Activated naive CD4-positive, alpha-beta T cell treated with anti-CD3 and anti-CD28 coated beads, Interleukin-2, amount 10 ng/mL, durations not matched to agents 7 days and 5 days (primary cell): ENCODE results near the gene CIRBP.

Experiments used
- CTCF ChIA-PET: fragments of 350-600 bp; sonication (Branson Sonifier 250); formaldehyde crosslinking; loops from one replicate; lab custom pipeline; 2021; ENCODE audit warnings: antibody characterized with exemption; lab: Charles Lee
- DNase-seq: peaks from one replicate; pipeline ENCODE4 v3.0.0-alpha.2; 2020
- H3K27ac Mint-ChIP-seq: one replicate; pipeline ENCODE4 v1.8.0; 2021; ENCODE audit warnings: mild to moderate bottlenecking, moderate library complexity, mixed read lengths
- H3K27me3 Mint-ChIP-seq: one replicate; pipeline ENCODE4 v1.8.0; 2021; ENCODE audit warnings: mild to moderate bottlenecking, mixed read lengths
- H3K36me3 Mint-ChIP-seq: one replicate; pipeline ENCODE4 v1.8.0; 2021; ENCODE audit warnings: mixed read lengths
- H3K4me1 Mint-ChIP-seq: one replicate; pipeline ENCODE4 v1.8.0; 2021; ENCODE audit warnings: mixed read lengths
- H3K4me3 Mint-ChIP-seq: one replicate; pipeline ENCODE4 v1.8.0; 2021; ENCODE audit warnings: mild to moderate bottlenecking, moderate library complexity, mixed read lengths
- H3K9me3 Mint-ChIP-seq: one replicate; pipeline ENCODE4 v1.8.0; 2021; ENCODE audit warnings: mixed read lengths

The CIRBP gene

GRCh38 chr19:1252221-1252820 lies 16.8 kb upstream of the CIRBP start:
- peaks cover 17% of the 10 kb centered on the region for H3K4me1 Mint-ChIP-seq
- peaks cover 29% of the 10 kb centered on the region for H3K36me3 Mint-ChIP-seq
- H3K27ac Mint-ChIP-seq: peak overlapping the region; percentile 90
- no peaks in the 10 kb centered on the region for H3K9me3 Mint-ChIP-seq
- H3K4me3 Mint-ChIP-seq: peak overlapping the region; percentile 95
- H3K27me3 Mint-ChIP-seq: no peaks in the 10 kb centered on the region
- CTCF ChIA-PET: interaction anchor here (1.5 kb wide), 2 partner anchors 9 to 14 kb away, joined by 18 to 19 read pairs; no protein-coding TSS in a partner anchor
- DNase-seq: peak; percentile 83

DNA sequence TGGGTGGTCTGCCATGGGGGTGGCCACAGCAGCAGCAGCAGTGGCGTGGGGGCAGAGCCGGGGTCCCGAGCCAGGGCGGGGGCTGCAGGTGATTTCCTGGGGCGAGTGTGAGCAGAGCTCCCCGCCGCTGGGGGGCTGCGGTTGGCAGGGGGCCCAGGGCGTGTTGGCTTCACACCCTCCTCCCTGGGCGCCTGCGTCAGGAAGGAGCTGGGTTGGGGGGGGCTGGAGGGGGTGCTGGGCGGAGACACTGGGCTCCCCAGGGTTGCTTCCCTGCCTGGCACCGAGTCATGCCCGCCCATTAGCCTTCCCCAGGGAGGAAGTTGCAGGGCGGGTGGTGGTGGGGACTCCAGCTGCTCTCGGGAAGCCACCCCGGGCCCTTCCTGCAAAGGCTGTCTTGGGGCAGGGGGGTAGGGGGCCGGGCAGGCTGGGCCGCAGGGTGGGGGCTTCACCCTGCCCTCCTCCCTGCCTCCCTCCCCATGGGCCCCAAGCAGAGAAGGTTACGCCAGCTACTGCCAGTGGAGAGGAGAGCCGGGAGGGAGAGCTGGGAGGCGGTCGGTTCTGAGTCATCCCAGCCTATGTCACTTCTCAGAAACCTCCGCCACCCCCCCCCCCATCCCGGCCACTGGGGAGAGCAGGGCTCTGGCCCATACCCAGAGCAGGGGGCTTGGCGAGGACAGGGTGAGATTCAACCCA lies 16.2 kb upstream of the CIRBP start:
- Mint-ChIP-seq H3K4me1 (peaks cover 23% of the 10 kb centered on the region), H3K9me3 (no peaks in the 10 kb centered on the region), H3K36me3 (peaks cover 36% of the 10 kb centered on the region), H3K4me3 (peak overlapping the region; percentile 95), H3K27ac (peak overlapping the region; percentile 84), H3K27me3 (no peaks in the 10 kb centered on the region)
- peak; percentile 88 for DNase-seq
- CTCF ChIA-PET: interaction anchor here (0.7 to 1.5 kb wide), 3 partner anchors 9 to 158 kb away, joined by 3 to 19 read pairs (median 18); no protein-coding TSS in a partner anchor

- peak overlapping the region; percentile 95 for H3K4me3 Mint-ChIP-seq
- H3K36me3 Mint-ChIP-seq: peaks cover 40% of the 10 kb centered on the region
- peaks cover 29% of the 10 kb centered on the region for H3K4me1 Mint-ChIP-seq
- peak overlapping the region; percentile 84 for H3K27ac Mint-ChIP-seq
- no peak for DNase-seq
- CTCF ChIA-PET: interaction anchor here (0.7 to 1.5 kb wide), 3 partner anchors 10 to 159 kb away, joined by 3 to 19 read pairs (median 18); no protein-coding TSS in a partner anchor
- H3K27me3 Mint-ChIP-seq: no peaks in the 10 kb centered on the region
- no peaks in the 10 kb centered on the region for H3K9me3 Mint-ChIP-seq
Observed at GRCh38 chr19:1253514-1254080, 15.5 kb upstream of the CIRBP start.

GRCh38 chr19:1254081-1254527 lies 15.0 kb upstream of the CIRBP start:
- CTCF ChIA-PET: no interaction called here
- peaks cover 34% of the 10 kb centered on the region for H3K4me1 Mint-ChIP-seq
- no peaks in the 10 kb centered on the region for H3K27me3 Mint-ChIP-seq
- no peak overlapping the region for H3K27ac Mint-ChIP-seq
- no peak overlapping the region for H3K4me3 Mint-ChIP-seq
- no peak for DNase-seq
- H3K36me3 Mint-ChIP-seq: peaks cover 41% of the 10 kb centered on the region
- no peaks in the 10 kb centered on the region for H3K9me3 Mint-ChIP-seq

- DNase-seq: no peak
- no peaks in the 10 kb centered on the region for H3K27me3 Mint-ChIP-seq
- peak overlapping the region; percentile 28 for H3K27ac Mint-ChIP-seq
- peaks cover 40% of the 10 kb centered on the region for H3K4me1 Mint-ChIP-seq
- peak overlapping the region; percentile 23 for H3K4me3 Mint-ChIP-seq
- H3K9me3 Mint-ChIP-seq: no peaks in the 10 kb centered on the region
- CTCF ChIA-PET: interaction anchor here (0.9 to 5.0 kb wide), 2 partner anchors 10 to 12 kb away, joined by 5 to 17 read pairs; no protein-coding TSS in a partner anchor
- peaks cover 43% of the 10 kb centered on the region for H3K36me3 Mint-ChIP-seq
Observed at GRCh38 chr19:1254530-1255185, 14.5 kb upstream of the CIRBP start.

DNA sequence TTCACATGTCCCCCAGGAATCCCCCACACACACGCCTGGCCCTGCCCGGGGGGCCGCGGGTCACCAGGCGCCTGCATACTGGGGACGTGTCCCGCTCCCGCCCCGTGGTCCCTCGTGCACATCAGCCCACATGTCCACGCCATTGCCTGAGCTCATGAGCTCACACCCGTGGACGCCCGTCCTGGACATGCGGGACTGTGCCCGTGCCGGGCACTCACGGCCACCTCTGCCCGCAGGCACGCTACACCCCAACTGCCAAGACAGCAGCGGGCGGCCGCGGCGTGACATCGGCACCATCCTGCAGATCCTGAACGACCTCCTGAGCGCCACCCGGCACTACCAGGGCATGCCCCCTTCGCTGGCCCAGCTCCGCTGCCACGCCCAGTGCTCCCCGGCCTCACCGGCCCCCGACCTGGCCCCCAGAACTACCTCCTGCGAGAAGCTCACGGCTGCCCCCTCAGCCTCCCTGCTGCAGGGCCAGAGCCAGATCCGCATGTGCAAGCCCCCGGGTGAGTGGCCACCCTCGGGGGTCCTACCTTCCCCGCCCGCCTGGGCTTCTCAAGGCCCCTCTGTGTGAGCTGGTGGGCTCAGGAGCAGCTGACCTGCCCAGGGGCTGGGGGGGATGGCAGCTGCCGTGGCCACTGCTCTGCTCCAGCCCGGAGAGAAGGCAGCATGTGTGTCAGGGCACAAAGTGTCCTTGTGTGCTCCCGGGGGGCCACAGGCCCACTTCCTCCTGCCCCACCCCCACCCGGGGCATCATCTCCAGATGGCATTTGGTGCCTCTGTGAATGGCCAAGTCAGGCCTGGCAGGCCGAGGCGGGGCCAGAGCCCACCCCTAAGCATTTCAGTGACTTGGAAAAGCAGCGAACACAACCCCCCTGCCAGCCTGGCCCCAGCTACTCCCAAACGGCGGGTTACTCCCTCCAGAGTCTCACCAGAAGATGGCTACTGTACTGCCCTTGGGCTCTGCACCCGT lies 13.7 kb upstream of the CIRBP start:
- H3K27ac Mint-ChIP-seq: no peak overlapping the region
- H3K4me3 Mint-ChIP-seq: no peak overlapping the region
- peaks cover 44% of the 10 kb centered on the region for H3K4me1 Mint-ChIP-seq
- CTCF ChIA-PET: interaction anchor here (0.9 to 5.0 kb wide), 3 partner anchors 11 kb away, joined by 4 to 17 read pairs (median 5); no protein-coding TSS in a partner anchor
- no peaks in the 10 kb centered on the region for H3K27me3 Mint-ChIP-seq
- DNase-seq: no peak
- H3K9me3 Mint-ChIP-seq: no peaks in the 10 kb centered on the region
- peaks cover 43% of the 10 kb centered on the region for H3K36me3 Mint-ChIP-seq

- H3K4me3 Mint-ChIP-seq: peak overlapping the region; percentile 35
- CTCF ChIA-PET: interaction anchor here (1.2 to 5.0 kb wide), 2 partner anchors 10 to 12 kb away, joined by 4 to 17 read pairs; no protein-coding TSS in a partner anchor
- no peaks in the 10 kb centered on the region for H3K9me3 Mint-ChIP-seq
- H3K27me3 Mint-ChIP-seq: no peaks in the 10 kb centered on the region
- no peak for DNase-seq
- peaks cover 37% of the 10 kb centered on the region for H3K36me3 Mint-ChIP-seq
- H3K27ac Mint-ChIP-seq: peak overlapping the region; percentile 98
- peaks cover 51% of the 10 kb centered on the region for H3K4me1 Mint-ChIP-seq
Observed at GRCh38 chr19:1256646-1257474, 12.3 kb upstream of the CIRBP start.

- Mint-ChIP-seq H3K4me3 (peak overlapping the region; percentile 61), H3K36me3 (peaks cover 34% of the 10 kb centered on the region), H3K4me1 (peaks cover 57% of the 10 kb centered on the region), H3K27me3 (no peaks in the 10 kb centered on the region), H3K9me3 (no peaks in the 10 kb centered on the region), H3K27ac (peak overlapping the region; percentile 98)
- CTCF ChIA-PET: interaction anchor here (5.0 kb wide), 1 partner anchor 9 kb away, joined by 17 read pairs; no protein-coding TSS in a partner anchor
- no peak for DNase-seq
Observed at GRCh38 chr19:1257475-1258162, 11.5 kb upstream of the CIRBP start.

- Mint-ChIP-seq H3K27ac (peak overlapping the region; percentile 98), H3K4me3 (peak overlapping the region; percentile 61), H3K27me3 (no peaks in the 10 kb centered on the region), H3K4me1 (peaks cover 62% of the 10 kb centered on the region), H3K9me3 (no peaks in the 10 kb centered on the region), H3K36me3 (peaks cover 34% of the 10 kb centered on the region)
- DNase-seq: no peak
- CTCF ChIA-PET: interaction anchor here (5.0 kb wide), 1 partner anchor 9 kb away, joined by 17 read pairs; no protein-coding TSS in a partner anchor
Observed at GRCh38 chr19:1258163-1258492, 11.0 kb upstream of the CIRBP start.

GRCh38 chr19:1258707-1259205 lies 10.4 kb upstream of the CIRBP start:
- Mint-ChIP-seq H3K27ac (peak overlapping the region; percentile 98), H3K4me3 (peak overlapping the region; percentile 89), H3K9me3 (no peaks in the 10 kb centered on the region), H3K27me3 (no peaks in the 10 kb centered on the region), H3K4me1 (peaks cover 63% of the 10 kb centered on the region), H3K36me3 (peaks cover 29% of the 10 kb centered on the region)
- CTCF ChIA-PET: interaction anchor here (5.0 kb wide), 1 partner anchor 8 kb away, joined by 17 read pairs; no protein-coding TSS in a partner anchor
- DNase-seq: no peak

DNA sequence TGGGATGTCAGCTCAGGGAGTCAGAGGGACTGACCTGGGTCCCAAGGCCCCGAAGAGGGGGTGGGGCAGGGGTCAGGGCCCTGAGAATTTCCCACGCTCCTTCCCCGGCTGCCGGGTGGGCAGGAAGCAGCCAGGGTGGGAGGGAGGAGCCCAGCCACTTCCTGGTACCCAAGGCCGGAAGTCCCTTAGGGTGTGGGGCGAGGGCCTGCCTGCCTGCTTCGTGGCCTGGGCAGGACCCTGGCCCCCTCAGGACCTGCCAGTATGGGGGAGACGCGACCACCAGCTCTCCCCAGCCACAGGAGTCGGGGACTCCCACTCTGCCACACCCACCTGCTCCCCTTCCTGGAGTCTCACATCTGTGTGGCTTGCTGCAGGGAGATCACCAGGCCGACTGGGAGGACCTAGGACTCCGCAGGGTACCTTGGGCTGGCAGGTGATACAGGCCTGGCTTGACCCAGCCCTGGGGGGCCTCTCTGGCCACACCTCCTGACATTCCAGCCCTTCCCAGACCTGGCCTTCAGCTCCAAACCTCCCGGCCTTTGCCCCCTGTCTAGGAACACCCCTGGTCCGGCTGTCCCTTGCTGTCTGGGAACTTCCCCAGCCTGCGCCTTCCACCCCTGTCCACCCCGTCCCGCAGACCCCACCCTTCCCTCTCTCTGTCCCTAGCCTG lies 9.8 kb upstream of the CIRBP start:
- no peaks in the 10 kb centered on the region for H3K9me3 Mint-ChIP-seq
- no peaks in the 10 kb centered on the region for H3K27me3 Mint-ChIP-seq
- peaks cover 64% of the 10 kb centered on the region for H3K4me1 Mint-ChIP-seq
- peak overlapping the region; percentile 98 for H3K27ac Mint-ChIP-seq
- peak overlapping the region; percentile 89 for H3K4me3 Mint-ChIP-seq
- H3K36me3 Mint-ChIP-seq: peaks cover 29% of the 10 kb centered on the region
- CTCF ChIA-PET: interaction anchor here (5.0 kb wide), 1 partner anchor 7 kb away, joined by 17 read pairs; no protein-coding TSS in a partner anchor
- peak; percentile 86 for DNase-seq
